A172 (cell line): ENCODE results near the gene RABL6. TPM values are rescaled to one million over a fixed set of nuclear protein-coding genes. Genes with fewer than 3 reads are reported as not detected.
"Not testable (repeated sequence)": the region's sequence is repeated elsewhere in the genome, so short reads cannot be mapped to it uniquely, and the experiment has no call there.

Experiments used
- DNase-seq: peaks from one replicate; pipeline ENCODE4 v3.0.0-alpha.2; 2015; ENCODE audit warnings: low spot score
- total RNA-seq: library from RNA; depleted of rRNA; stranded (reverse); fragments of >200 nt; shearing (Covaris generic); gene quantifications from 2 replicates; pipeline ENCODE4 v1.2.3, GENCODE V29; 2014

Gene RABL6
- total RNA-seq, 1 experiment from 2014 or later, result 138 TPM

DNA sequence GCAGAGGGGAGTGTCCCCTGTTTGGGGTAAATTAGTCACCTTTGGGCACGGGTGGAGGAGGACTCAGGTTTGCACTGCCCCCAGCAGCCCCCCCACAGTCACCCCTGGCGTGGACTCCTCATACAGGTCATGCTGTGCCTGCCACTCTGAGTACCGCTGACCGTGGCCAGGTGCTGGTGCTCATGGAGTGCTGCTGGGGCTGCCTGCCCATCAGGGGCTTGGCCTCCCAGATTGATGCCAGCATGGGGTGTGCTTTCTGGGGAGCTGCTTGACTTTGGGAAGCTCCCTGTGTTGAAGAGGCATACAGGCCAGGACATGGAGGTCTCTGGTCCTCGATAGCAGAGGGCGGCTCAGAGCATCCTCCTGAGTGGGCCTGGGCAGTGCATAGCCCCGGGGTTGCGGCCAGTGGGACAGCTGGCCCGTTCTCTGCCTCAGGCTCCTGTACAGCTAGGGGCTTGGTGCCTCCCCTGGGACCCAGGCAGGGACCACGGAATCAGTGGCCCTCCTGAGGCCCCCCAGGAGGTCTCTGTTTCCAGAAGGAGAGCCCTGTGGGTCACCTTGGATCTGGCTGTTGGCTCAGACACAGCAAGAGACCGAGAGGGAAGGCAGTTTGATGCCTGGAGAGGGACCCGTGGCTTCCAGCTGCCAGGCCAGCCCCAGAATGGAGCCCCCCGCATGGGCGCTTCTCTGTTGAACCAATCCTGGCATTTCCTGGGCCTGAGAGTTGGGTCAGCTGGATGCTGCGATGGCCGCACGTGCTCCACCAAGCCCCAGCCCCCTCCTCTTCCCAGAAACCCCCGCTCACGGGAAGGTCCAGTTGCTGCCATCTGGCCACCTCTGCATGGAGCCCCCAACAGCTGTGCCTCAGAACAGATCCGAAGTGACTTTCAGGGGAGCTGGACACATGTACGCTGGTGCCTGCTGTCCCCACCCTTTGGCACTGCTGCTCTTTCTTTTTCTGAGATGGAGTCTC lies 28.5 kb downstream of the RABL6 start:
- no peak for DNase-seq

DNA sequence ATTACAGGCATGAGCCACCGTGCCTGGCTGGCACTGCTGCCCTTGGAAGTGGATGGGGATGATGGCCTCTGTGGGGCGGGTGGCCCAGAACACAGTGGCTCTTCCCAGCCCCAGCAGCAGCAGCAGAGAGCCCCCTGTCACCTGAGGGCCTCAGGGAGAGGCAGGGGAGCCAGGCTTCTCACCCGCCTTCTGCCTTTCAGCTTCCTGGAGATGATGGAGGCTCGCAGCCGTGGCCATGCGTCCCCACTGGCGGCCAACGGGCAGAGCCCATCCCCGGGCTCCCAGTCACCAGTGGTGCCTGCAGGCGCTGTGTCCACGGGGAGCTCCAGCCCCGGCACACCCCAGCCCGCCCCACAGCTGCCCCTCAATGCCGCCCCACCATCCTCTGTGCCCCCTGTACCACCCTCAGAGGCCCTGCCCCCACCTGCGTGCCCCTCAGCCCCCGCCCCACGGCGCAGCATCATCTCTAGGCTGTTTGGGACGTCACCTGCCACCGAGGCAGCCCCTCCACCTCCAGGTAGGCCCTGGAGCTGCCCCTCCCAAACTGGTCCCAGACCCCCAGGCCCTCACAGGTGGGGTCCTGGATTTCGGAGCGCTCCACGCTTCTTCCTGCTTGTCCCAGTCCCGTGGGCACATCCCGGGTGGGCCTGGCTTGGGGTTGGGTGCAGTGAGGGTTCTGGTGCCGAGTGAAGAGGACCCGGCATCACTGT lies 29.6 kb downstream of the RABL6 start:
- DNase-seq, result no peak

- DNase-seq, result not testable (repeated sequence)
Observed at GRCh38 chr9:136837856-136838277, 30.1 kb downstream of the RABL6 start.

DNA sequence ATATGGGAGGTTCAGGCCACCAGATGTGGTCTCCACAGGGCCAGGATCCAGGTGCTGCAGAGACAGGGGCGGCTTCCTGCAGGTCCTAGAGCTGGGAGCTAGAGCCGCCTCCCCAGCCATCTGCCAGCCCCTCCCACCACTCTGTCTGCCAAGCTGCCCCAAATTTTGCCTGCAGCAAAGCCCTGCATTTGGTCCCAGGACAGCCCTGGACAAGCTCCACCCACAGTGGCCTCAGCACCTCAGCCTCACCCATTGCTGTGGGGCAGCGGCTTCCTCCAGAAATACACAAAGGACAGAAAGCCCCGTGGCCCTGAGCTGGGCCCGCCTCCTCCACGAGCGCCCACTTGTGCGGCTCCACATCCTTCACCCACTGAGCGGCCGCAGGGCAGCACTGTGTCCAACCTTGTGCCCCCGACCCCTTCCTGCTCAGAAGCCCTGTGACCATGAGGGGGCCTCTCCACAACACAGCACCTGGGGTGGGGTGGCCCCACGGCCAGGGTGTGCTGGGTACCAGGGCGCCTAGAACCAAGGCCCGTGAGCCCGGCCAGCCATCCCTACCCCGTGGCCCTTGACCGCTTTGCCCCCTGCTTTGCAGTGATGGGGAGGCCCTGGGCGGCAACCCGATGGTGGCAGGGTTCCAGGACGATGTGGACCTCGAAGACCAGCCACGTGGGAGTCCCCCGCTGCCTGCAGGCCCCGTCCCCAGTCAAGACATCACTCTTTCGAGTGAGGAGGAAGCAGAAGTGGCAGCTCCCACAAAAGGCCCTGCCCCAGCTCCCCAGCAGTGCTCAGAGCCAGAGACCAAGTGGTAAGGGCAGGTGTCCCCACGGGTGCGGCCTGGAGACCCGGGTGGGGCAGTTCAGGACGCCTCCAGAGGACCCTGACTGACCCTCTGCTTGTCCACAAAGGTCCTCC lies 30.8 kb downstream of the RABL6 start:
- DNase-seq, result no peak

DNA sequence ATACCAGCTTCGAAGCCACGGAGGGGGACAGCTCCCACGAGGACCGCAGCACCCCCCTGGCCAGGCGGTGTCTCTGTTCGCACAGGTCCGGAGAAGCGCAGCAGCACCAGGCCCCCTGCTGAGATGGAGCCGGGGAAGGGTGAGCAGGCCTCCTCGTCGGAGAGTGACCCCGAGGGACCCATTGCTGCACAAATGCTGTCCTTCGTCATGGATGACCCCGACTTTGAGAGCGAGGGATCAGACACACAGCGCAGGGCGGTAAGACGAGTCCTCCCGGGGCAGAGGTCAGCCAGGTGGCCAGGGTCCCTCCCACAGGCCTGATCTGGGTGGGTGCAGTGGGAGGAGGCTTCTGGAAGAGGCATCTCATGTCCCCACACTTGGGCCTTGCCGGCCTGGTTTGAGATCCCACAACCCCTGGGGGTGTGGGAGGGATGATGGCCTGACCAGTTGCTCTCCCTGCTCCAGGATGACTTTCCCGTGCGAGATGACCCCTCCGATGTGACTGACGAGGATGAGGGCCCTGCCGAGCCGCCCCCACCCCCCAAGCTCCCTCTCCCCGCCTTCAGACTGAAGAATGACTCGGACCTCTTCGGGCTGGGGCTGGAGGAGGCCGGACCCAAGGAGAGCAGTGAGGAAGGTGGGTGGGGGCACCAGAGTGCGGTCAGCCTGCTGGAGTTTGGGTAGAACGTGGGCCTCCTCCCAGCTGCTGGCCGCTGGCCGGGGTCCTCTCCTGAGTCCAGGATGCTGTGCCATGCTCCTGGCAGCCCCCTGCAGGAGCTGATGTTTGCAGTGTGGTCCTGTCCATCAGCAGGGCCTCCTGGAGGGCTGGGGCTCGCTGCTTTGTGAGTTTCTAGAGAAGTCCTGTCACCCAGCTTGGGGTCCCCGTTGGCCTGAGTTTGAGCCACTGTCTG lies 31.7 kb downstream of the RABL6 start:
- DNase-seq, result no peak

DNA sequence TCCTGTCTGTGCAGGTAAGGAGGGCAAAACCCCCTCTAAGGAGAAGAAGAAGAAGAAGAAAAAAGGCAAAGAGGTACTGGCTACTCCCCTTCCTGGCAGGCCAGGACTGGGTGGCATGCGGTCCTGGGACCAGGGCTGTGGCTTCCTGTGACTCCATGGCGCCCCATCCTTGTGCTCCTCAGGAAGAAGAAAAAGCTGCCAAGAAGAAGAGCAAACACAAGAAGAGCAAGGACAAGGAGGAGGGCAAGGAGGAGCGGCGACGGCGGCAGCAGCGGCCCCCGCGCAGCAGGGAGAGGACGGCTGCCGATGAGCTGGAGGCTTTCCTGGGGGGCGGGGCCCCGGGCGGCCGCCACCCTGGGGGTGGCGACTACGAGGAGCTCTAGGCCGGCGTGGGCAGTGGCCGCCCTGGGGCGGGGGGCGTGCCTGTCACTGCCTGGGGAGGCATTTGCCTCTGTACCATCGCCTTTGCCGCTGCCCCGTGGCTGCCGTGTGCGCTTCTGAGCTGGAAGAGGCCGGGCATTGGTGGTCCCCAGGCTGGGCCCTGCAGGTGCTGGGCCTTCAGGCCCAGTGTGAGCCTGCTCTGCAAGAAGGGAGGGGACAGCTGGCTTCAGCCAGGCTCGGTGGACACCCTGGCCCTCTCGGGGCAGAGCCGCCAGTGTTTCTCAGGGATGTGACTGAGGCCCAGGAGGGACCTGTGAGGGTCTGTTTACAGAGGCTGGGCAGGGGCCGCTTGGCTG lies 32.6 kb downstream of the RABL6 start:
- DNase-seq, result peak; percentile 78

- DNase-seq, result peak; percentile 95
Observed at GRCh38 chr9:136840877-136841645, 33.3 kb downstream of the RABL6 start.

- peak; percentile 51 for DNase-seq
Observed at GRCh38 chr9:136841646-136842379, 34.1 kb downstream of the RABL6 start.

- DNase-seq, result peak; percentile 85
Observed at GRCh38 chr9:136842380-136842948, 34.7 kb downstream of the RABL6 start, which contains the start of gene AJM1. AJM1 (plus strand) TSS chr9:136842478; CDS start chr9:136844415, 1,937 bp downstream.

DNA sequence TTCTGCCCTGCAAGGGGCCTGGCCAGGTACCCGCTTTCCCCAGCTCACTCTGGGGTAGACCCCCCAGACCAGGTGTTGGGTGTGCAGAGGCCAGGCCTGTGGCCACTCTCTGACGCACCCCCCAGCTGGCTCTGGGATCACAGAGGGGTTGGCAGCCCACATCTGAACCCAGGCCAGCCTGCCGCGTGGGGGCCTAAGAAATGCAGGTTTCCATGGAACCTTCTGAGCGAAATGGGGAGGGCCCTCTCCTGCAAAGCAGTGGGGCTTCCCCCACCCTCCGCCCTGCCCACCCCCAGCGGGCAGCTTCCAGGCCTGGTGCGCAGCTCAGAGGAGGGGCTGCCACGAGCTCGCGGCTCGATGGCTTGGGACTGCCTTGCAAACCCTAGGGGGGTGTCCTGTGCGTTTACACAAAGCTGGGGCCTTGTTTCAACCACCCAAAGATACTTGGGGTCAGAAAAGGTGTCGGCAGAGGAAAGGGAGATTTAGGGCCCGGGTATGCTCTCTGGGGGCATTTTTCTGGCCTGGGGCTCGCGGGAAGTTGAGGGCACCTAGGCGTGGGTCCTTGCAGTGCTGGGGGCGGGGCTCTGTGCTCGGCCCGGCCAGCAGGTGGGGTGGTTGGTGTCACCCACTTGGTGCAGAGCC lies 35.5 kb downstream of the RABL6 start:
- not testable (repeated sequence) for DNase-seq

- DNase-seq, result not testable (repeated sequence)
Observed at GRCh38 chr9:136843801-136844740, 36.3 kb downstream of the RABL6 start.

DNA sequence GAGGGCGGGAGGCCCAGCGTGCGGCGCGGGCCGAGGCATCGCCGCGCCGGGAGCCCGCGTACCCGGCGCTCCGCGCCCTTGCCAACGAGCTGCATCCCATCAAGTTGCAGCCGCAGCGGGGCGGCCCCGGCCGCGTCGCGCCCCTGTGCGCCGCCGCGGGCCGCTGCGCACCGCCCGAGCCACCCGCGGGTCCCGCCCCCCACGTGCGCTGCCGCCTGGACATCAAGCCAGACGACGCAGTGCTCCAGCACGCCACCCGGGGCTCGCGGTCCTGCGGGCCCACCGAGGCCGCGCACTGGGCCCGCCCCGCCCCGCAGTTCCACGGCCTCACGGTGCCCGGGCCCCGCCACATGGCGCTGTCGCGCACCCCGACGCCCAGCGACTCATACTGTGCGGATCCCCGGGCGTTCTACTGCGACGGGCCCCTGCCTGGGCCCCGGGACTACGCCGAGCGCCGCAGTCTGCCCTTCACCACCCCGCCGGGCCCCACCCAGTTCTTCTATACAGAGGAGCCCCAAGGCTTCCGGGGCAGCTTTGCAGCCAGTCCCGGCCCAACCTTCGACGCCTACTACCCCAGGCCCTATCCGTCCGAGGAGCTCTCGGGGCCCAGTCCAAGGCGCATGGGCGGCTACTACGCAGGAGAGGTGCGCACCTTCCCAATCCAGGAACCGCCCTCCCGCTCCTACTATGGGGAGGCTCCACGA lies 37.2 kb downstream of the RABL6 start:
- DNase-seq, result no peak

- no peak for DNase-seq
Observed at GRCh38 chr9:136845465-136846260, 37.9 kb downstream of the RABL6 start.

DNA sequence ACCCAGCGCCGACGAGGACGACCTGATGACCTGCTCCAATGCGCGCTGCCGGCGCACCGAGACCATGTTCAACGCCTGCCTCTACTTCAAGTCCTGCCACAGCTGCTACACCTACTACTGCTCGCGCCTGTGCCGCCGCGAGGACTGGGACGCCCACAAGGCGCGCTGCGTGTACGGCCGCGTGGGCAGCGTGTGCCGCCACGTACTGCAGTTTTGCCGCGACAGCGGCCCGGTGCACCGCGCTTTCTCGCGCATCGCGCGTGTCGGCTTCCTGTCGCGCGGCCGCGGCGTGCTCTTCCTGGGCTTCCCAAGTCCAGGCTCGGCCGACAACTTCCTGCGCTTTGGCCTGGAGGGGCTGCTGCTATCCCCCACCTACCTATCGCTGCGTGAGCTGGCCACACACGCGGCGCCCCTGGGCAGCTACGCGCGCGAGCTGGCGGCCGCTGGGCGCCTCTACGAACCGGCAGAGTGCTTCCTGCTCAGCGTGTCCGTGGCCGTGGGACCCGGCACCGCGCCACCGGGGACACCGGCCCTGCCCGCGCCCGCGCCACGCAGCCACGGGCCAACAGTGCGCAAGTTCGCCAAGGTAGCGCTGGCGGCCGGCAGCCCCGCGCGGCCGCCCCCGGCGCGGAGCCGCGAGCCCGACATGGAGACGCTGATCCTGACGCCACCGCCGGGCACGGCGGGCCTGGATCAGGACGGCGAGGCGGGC lies 38.8 kb downstream of the RABL6 start:
- no peak for DNase-seq
